ENCODE measurements around the gene TNK1.

The TNK1 gene

GRCh38 chr17:7409716-7410115 lies 28.8 kb downstream of the TNK1 start:
- Histone ChIP-seq H3K27me3 (replicated peaks; ENCODE audit: control insufficient read depth, insufficient read depth, low read length) (no peaks in the 10 kb centered on the region; the same call in none of the 2 replicates), H3K4me3 (replicated peaks; ENCODE audit: low read depth, low read length) (no peak overlapping the region), H3K36me3 (ENCODE audit: control insufficient read depth, insufficient read depth, low read length) (no peaks in the 10 kb centered on the region)
- no peak for TF ChIP-seq CTCF (IDR thresholded peaks at IDR 0.05; ENCODE audit: insufficient read depth, low read length, poor library complexity, severe bottlenecking)
- no peak for DNase-seq (ENCODE audit: extremely low read depth, insufficient read length)

- H3K4me3 ChIP-seq (replicated peaks; ENCODE audit: low read depth, low read length): no peak overlapping the region
- DNase-seq (ENCODE audit: extremely low read depth, insufficient read length): no peak
- H3K36me3 ChIP-seq (ENCODE audit: control insufficient read depth, insufficient read depth, low read length): no peaks in the 10 kb centered on the region
- no peak for TF ChIP-seq CTCF (IDR thresholded peaks at IDR 0.05; ENCODE audit: insufficient read depth, low read length, poor library complexity, severe bottlenecking)
- H3K27me3 ChIP-seq (replicated peaks; ENCODE audit: control insufficient read depth, insufficient read depth, low read length): peaks cover 2% of the 10 kb centered on the region
Measured at GRCh38 chr17:7410634-7411426, 29.9 kb downstream of the TNK1 start.

- Histone ChIP-seq H3K27me3 (replicated peaks; ENCODE audit: control insufficient read depth, insufficient read depth, low read length) (peaks cover 2% of the 10 kb centered on the region), H3K4me3 (replicated peaks; ENCODE audit: low read depth, low read length) (no peak overlapping the region), H3K36me3 (ENCODE audit: control insufficient read depth, insufficient read depth, low read length) (no peaks in the 10 kb centered on the region)
- DNase-seq (ENCODE audit: extremely low read depth, insufficient read length): no peak
- TF ChIP-seq CTCF (IDR thresholded peaks at IDR 0.05; ENCODE audit: insufficient read depth, low read length, poor library complexity, severe bottlenecking): no peak
Measured at GRCh38 chr17:7411427-7411750, 30.5 kb downstream of the TNK1 start.

GRCh38 chr17:7413346-7413985 lies 32.6 kb downstream of the TNK1 start:
- Histone ChIP-seq H3K4me3 (replicated peaks; ENCODE audit: low read depth, low read length) (no peak overlapping the region), H3K27me3 (replicated peaks; ENCODE audit: control insufficient read depth, insufficient read depth, low read length) (peaks cover 2% of the 10 kb centered on the region), H3K36me3 (ENCODE audit: control insufficient read depth, insufficient read depth, low read length) (no peaks in the 10 kb centered on the region)
- no peak for DNase-seq (ENCODE audit: extremely low read depth, insufficient read length)
- no peak for TF ChIP-seq CTCF (IDR thresholded peaks at IDR 0.05; ENCODE audit: insufficient read depth, low read length, poor library complexity, severe bottlenecking)

- H3K36me3 ChIP-seq (ENCODE audit: control insufficient read depth, insufficient read depth, low read length): no peaks in the 10 kb centered on the region
- peaks cover 2% of the 10 kb centered on the region for H3K27me3 ChIP-seq (replicated peaks; ENCODE audit: control insufficient read depth, insufficient read depth, low read length)
- no peak for DNase-seq (ENCODE audit: extremely low read depth, insufficient read length)
- no peak overlapping the region for H3K4me3 ChIP-seq (replicated peaks; ENCODE audit: low read depth, low read length)
- no peak for TF ChIP-seq CTCF (IDR thresholded peaks at IDR 0.05; ENCODE audit: insufficient read depth, low read length, poor library complexity, severe bottlenecking)
Measured at GRCh38 chr17:7414837-7415236, 33.9 kb downstream of the TNK1 start.

Measured in GM06990 (cell line).